GM21825 (cell line): Measurements from ENCODE around the gene XRCC5.

Experiments used
- ATAC-seq: cut with Tn5 transposase; IDR thresholded peaks from one replicate; pipeline ENCODE4 v1.9.1; 2021; ENCODE audit warnings: mild to moderate bottlenecking, moderate library complexity; ENCODE audit not compliant: unreplicated experiment

Gene XRCC5

DNA sequence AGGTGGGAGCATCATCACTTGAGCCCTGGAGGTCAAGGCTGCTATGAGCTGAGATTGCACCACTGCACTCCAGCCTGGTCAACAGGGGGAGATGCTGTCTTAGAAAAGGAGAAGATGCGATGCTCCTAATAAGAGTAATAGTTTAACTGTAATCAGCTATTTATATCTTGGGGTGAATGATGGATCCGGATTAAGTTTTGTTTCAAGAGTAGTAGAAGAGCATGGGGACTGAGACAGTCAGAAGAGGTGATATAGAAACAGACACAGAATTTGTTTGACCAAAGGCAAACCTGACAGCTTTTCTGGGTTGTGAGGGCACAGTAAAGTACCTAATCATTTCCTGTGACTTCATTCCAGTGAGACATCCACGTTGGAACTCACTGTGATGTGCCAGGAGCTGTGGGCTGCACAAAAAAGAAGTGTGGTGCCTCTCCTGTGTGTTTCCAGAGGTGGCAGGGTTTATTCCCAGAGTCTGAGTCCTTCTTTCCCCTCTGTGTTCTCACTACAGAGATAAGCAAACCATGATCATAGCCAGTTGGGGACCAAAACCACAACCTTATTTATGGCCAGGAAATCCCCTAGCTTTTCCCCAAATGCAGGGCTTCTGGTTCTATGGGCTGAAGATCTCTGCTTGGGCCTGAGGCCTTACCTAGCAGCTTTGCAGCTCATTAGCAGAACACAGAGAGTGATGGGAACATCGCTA, 113.7 kb downstream of the XRCC5 start:
- ATAC-seq = peak; percentile 64

DNA sequence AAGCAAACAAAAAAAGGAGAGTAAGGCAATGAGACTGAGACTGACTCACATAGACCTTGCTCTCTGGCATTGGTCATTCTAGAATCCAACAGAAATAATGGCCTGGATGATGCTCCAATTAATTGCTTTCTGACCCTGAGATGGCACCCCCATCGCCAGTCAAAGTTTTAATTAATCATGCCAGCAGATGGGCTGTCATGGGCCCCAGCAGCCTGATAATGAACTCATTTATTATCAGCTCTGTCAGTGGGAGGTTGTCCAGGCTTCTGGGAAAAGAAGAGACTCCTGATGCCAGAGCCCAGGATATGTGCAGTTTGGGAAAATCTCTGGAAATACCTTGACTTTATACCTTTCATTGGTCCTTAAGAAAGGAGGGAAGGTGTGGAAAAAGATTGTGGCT, 115.2 kb downstream of the XRCC5 start:
- ATAC-seq = no peak

- ATAC-seq = no peak
Measured at GRCh38 chr2:216229277-216229914, 120.2 kb downstream of the XRCC5 start.

GRCh38 chr2:216231867-216232266, 122.7 kb downstream of the XRCC5 start:
- no peak for ATAC-seq

GRCh38 chr2:216232721-216233120, 123.6 kb downstream of the XRCC5 start:
- no peak for ATAC-seq

GRCh38 chr2:216233281-216233995, 124.3 kb downstream of the XRCC5 start:
- no peak for ATAC-seq

- ATAC-seq = no peak
Measured at GRCh38 chr2:216234106-216234505, 125.0 kb downstream of the XRCC5 start.

DNA sequence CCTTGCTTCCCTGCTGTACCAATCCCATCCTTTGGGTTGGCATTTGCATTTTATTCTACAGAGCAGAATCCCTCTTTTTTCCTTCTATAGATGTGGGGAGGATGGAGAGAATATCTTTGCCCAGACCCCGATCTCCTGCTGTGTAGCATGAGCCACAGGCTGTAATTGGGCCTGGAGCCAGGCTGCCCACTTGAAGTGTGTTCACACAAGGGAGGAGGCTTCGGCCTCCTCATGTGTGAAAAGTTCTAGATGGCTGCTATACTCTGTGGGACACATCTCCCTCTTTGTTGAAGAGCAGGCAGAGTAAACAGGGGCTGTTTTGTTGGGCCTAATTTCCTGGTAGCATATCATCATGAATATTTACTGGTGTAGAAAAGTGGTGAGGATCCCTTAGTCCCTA, 126.3 kb downstream of the XRCC5 start:
- no peak for ATAC-seq

GRCh38 chr2:216235896-216236295, 126.7 kb downstream of the XRCC5 start:
- ATAC-seq = no peak

DNA sequence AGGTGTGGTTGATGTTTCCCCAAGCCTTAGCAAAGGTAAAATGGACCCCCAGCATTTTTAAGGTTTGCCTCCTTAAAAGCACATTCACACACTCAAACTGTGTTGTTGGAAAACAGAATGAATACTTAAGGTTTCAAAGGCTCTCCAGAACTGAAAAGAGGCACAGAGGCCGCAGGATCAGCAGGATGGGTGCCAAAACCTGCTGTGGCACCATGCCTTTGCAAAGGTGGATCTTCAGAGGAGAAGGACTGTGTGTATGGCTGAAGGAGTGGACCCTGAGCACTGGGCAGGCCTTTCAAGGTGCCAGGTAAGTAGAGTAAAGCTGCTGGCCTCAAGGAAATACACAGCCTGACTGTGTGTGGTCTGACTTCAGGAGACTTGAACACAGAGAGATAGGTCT, 127.3 kb downstream of the XRCC5 start:
- ATAC-seq = no peak

DNA sequence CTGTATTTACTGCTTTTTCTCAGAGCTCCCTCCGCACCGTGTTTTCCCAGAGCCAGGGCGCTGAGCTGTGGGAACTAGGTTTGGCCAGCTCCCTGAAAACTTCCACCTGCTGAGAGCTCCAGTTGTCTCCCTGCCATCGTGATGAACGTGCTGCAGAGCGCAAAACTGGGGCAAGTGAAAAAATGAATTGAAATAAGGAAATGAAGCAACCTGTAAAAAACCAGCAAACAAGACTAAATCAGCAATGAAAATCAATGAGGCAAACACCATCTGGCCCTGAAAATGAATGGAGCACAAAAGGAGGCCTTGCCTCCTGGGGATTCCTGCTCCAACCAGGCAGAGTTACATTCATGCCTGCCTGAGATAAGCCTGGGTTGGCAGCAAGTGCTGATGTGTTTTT, 133.2 kb downstream of the XRCC5 start:
- no peak for ATAC-seq

DNA sequence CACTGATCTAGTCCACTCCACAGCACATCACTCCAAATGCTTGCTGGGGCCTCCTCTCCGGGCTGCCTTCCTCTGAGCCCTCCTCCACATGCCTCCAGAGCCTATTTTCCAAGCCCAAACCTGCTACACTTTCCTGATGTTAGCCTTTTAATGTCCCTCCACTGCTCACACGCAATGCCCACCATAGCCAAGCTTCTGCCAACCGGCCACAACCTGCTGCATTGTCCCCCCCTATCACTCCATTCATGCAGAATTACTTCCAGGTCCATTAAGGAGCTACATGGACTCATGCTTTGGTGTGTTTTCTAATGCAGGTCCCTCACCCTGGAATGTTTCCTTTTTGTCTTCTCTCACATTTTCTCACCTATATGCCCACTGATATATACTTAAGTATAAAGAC, 133.9 kb downstream of the XRCC5 start:
- no peak for ATAC-seq

DNA sequence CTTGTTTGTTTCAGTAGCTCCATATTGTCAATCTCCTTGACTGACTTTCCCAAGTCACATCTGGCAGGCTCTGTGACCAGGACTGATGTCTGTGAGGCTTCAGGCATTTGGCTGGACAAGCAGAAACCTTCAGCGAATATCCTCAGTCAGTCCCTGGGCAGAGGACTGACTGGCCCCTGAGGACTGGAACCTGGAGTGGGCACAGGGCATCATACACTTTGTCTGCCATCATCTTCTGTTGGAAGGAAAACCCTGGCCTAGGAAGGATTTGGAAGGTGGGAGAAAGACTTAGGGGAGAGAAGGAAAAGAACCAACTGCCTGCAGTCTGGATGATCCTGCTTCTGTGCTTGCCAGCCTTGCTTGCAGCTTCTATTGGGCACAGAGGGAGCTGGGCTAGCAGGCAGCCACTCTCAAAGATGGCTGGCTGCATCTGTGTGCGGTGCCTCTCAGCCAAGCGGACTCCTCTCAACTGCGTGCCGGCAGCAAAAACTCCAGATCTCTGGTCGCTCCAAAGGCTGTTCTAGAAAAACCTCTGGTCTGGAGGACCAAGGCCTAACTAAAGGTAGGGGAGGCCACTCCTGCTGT, 136.3 kb downstream of the XRCC5 start:
- no peak for ATAC-seq

DNA sequence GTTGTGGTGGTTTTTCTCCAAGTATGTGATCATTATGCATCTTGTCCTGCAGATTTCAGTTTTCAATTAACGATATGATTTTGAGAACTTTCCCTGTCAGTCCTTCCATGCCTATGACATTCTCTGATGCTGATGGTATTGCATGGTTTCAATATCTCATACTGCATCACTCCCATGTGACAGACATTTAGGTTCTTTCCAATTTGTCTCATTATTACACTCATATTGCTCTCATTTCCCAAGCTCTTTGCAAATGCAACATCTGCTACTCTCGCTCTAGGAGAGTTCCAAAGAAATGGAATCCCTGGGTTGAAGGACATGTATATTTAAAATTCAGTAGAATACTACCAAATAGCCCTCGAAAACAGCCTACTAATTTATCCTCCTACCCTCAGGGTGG, 137.6 kb downstream of the XRCC5 start:
- no peak for ATAC-seq
